Endodermal cell (in vitro differentiated cells): Measurements from ENCODE around the gene MLLT6. TPM values are rescaled to one million over a fixed set of nuclear protein-coding genes. Genes with fewer than 3 reads are reported as not detected.

Source experiments
- DNase-seq: peaks from one replicate; pipeline ENCODE4 v3.0.0-alpha.2; 2017
- H3K27ac ChIP-seq: 2 replicates; pipeline ENCODE4 v1.5.1; 2013; ENCODE audit warnings: mild to moderate bottlenecking, low read depth, low read length, moderate library complexity
- H3K27me3 ChIP-seq: 2 replicates; pipeline ENCODE4 v1.6.1; 2013; ENCODE audit warnings: mild to moderate bottlenecking, low read length, moderate library complexity; ENCODE audit not compliant: insufficient read depth, control insufficient read depth, poor library complexity, severe bottlenecking
- H3K36me3 ChIP-seq: 2 replicates; pipeline ENCODE4 v1.7.0; 2013; ENCODE audit warnings: mild to moderate bottlenecking, low read length, moderate library complexity; ENCODE audit not compliant: control insufficient read depth, insufficient read depth
- H3K4me1 ChIP-seq: one replicate; pipeline ENCODE4 v1.7.0; 2013; ENCODE audit warnings: low read length; ENCODE audit not compliant: control insufficient read depth, insufficient read depth
- H3K4me3 ChIP-seq: 2 replicates; pipeline ENCODE4 v1.5.1; 2013; ENCODE audit warnings: mild to moderate bottlenecking, low read length, moderate library complexity
- H3K9ac ChIP-seq: 2 replicates; pipeline ENCODE4 v1.6.1; 2013; ENCODE audit warnings: mild to moderate bottlenecking, low read length, moderate library complexity; ENCODE audit not compliant: poor library complexity, severe bottlenecking; ENCODE audit errors: extremely low read depth
- H3K9me3 ChIP-seq: 2 replicates; pipeline ENCODE4 v1.6.1; 2013; ENCODE audit warnings: mild to moderate bottlenecking, low read length, moderate library complexity; ENCODE audit not compliant: control insufficient read depth
- H3K27ac Mint-ChIP-seq: 2 replicates; pipeline ENCODE4 v1.8.0; 2020; ENCODE audit warnings: mixed read lengths
- H3K27me3 Mint-ChIP-seq: 2 replicates; pipeline ENCODE4 v1.8.0; 2021; ENCODE audit warnings: mild to moderate bottlenecking, mixed read lengths; ENCODE audit not compliant: insufficient read depth
- H3K36me3 Mint-ChIP-seq: 2 replicates; pipeline ENCODE4 v1.8.0; 2020; ENCODE audit warnings: low read depth, mixed read lengths
- H3K4me1 Mint-ChIP-seq: 2 replicates; pipeline ENCODE4 v1.8.0; 2020; ENCODE audit warnings: mixed read lengths
- H3K4me3 Mint-ChIP-seq: 2 replicates; pipeline ENCODE4 v1.8.0; 2020; ENCODE audit warnings: mild to moderate bottlenecking, moderate library complexity, mixed read lengths
- H3K9me3 Mint-ChIP-seq: 2 replicates; pipeline ENCODE4 v1.8.0; 2020; ENCODE audit warnings: mild to moderate bottlenecking, mixed read lengths
- CTCF ChIP-seq: fragments of 200-600 bp; sonication (generic); conservative IDR thresholded peaks from 2 replicates; pipeline ENCODE4 v1.5.0; 2021; ENCODE audit warnings: antibody characterized with exemption, mild to moderate bottlenecking
- WGBS, 2 experiments: methylation state at CpG; one replicate each; pipeline versions ENCODE4 v1.1.5 to v1.1.7; 2013; ENCODE audit warnings: missing lambda C conversion rate in 2 of 2, mixed read lengths in 1 of 2; ENCODE audit not compliant: insufficient coverage in 1 of 2, insufficient read length in 1 of 2; 5-methylcytosine and 5-hydroxymethylcytosine counted together
- microRNA-seq: library from miRNA; unstranded; fragments of <30 nt; microRNA quantifications from one replicate; pipeline ENCODE4 v1.2.0, GENCODE V29; 2020; ENCODE audit warnings: borderline microRNAs expressed
- total RNA-seq, 2 donors: library from RNA; stranded (reverse); fragmentation: NEBNext Ultra II Directional in 1 of 2; extraction: Animal tissue kit (Norgen Biotek cat#: 25700) in 1 of 2; gene quantifications; 2 replicates in 1 of 2; 3 replicates in 1 of 2; pipeline ENCODE4 v1.2.1, GENCODE V29; 2021

Gene MLLT6
- total RNA-seq, 2 donors from 2014 or later, result 112 to 127 TPM

- no peaks in the 10 kb centered on the region for H3K27me3 ChIP-seq
- H3K4me3 ChIP-seq, result no peak overlapping the region
- no peak overlapping the region for H3K4me3 Mint-ChIP-seq
- no peaks in the 10 kb centered on the region for H3K27me3 Mint-ChIP-seq
- DNase-seq, result no peak
- 94 to 96% methylated on average over 6 of the region's 6 CpGs for WGBS, 2 experiments
- H3K9me3 ChIP-seq, result no peaks in the 10 kb centered on the region
- no peak overlapping the region for H3K27ac ChIP-seq
- TF ChIP-seq CTCF, result no peak
- H3K36me3 Mint-ChIP-seq, result peaks cover 84% of the 10 kb centered on the region
- peaks cover 87% of the 10 kb centered on the region for H3K36me3 ChIP-seq
- H3K9ac ChIP-seq, result no peak overlapping the region
- H3K9me3 Mint-ChIP-seq, result no peaks in the 10 kb centered on the region
- no peak overlapping the region for H3K27ac Mint-ChIP-seq
- H3K4me1 Mint-ChIP-seq, result no peaks in the 10 kb centered on the region
- H3K4me1 ChIP-seq, result no peaks in the 10 kb centered on the region
Measured at GRCh38 chr17:38768417-38768816, 63.3 kb downstream of the MLLT6 start.

- Mint-ChIP-seq H3K4me3 (no peak overlapping the region), H3K27ac (no peak overlapping the region), H3K27me3 (no peaks in the 10 kb centered on the region), H3K36me3 (peaks cover 83% of the 10 kb centered on the region), H3K4me1 (no peaks in the 10 kb centered on the region), H3K9me3 (no peaks in the 10 kb centered on the region)
- Histone ChIP-seq H3K27me3 (no peaks in the 10 kb centered on the region), H3K9ac (no peak overlapping the region), H3K27ac (no peak overlapping the region), H3K9me3 (no peaks in the 10 kb centered on the region), H3K4me3 (no peak overlapping the region), H3K4me1 (no peaks in the 10 kb centered on the region), H3K36me3 (peaks cover 92% of the 10 kb centered on the region)
- TF ChIP-seq CTCF, result no peak
- no peak for DNase-seq
Measured at GRCh38 chr17:38773258-38773657, 68.2 kb downstream of the MLLT6 start.

- Mint-ChIP-seq H3K9me3 (no peaks in the 10 kb centered on the region), H3K27me3 (no peaks in the 10 kb centered on the region), H3K27ac (no peak overlapping the region), H3K4me1 (no peaks in the 10 kb centered on the region), H3K4me3 (no peak overlapping the region), H3K36me3 (peaks cover 80% of the 10 kb centered on the region)
- Histone ChIP-seq H3K27ac (no peak overlapping the region), H3K27me3 (no peaks in the 10 kb centered on the region), H3K4me3 (no peak overlapping the region), H3K9ac (no peak overlapping the region), H3K9me3 (no peaks in the 10 kb centered on the region), H3K36me3 (peaks cover 90% of the 10 kb centered on the region), H3K4me1 (no peaks in the 10 kb centered on the region)
- 77 to 86% methylated on average over 7 of the region's 7 CpGs for WGBS, 2 experiments
- no peak for TF ChIP-seq CTCF
- no peak for DNase-seq
Measured at GRCh38 chr17:38777641-38778250, 72.7 kb downstream of the MLLT6 start.

Small RNA genes lying within 50 kb of the gene (microRNA-seq; reads per million reads assigned to microRNA genes)
- not detected for gene MIR4726
- gene MIR4734, result not detected

Other genes with a start within 250 kb of the MLLT6 start
- gene SRCIN1, start 99.3 kb upstream of the MLLT6 start, total RNA-seq, result 1 to 10 TPM; 2.8 to 5.9 TPM
- 1 to 10 TPM; 3.2 to 5.0 TPM for gene EPOP, start 30.3 kb upstream of the MLLT6 start, total RNA-seq
- 10 to 100 TPM in 1 of 2 donors, 1 to 10 TPM in 1; 8.9 to 11.2 TPM for gene CISD3, start 25.1 kb downstream of the MLLT6 start, total RNA-seq
- gene PCGF2, start 43.1 kb downstream of the MLLT6 start, total RNA-seq, result 100 to 1,000 TPM; 101 to 106 TPM
- 100 to 1,000 TPM; 192 to 244 TPM for gene PSMB3, start 47.5 kb downstream of the MLLT6 start, total RNA-seq
- 10 to 100 TPM; 74.3 to 91.6 TPM for gene PIP4K2B, start 94.3 kb downstream of the MLLT6 start, total RNA-seq
- 10 to 100 TPM; 14.6 to 15.0 TPM for gene CWC25, start 120.0 kb downstream of the MLLT6 start, total RNA-seq
- gene RPL23, start 148.4 kb downstream of the MLLT6 start, total RNA-seq, result 1,000 to 10,000 TPM; 1,194 to 1,262 TPM
- 100 to 1,000 TPM; 168 to 177 TPM for gene LASP1, start 164.8 kb downstream of the MLLT6 start, total RNA-seq